Measurements from ENCODE around the gene MN1.
"Not testable (repeated sequence)": the region's sequence is repeated elsewhere in the genome, so short reads cannot be mapped to it uniquely, and the experiment has no call there.

The MN1 gene

GRCh38 chr22:27761665-27762064 lies 39.9 kb downstream of the MN1 start:
- no peak for DNase-seq (ENCODE audit: low read depth)

GRCh38 chr22:27761000-27761399 lies 40.6 kb downstream of the MN1 start:
- no peak for DNase-seq (ENCODE audit: low read depth)

- no peak for DNase-seq (ENCODE audit: low read depth)
These were observed 41.1 kb downstream of the MN1 start for GRCh38 chr22:27760474-27760873.

GRCh38 chr22:27757928-27758525 lies 43.5 kb downstream of the MN1 start:
- DNase-seq (ENCODE audit: low read depth): no peak

GRCh38 chr22:27756212-27756660 lies 45.3 kb downstream of the MN1 start:
- DNase-seq (ENCODE audit: low read depth): no peak

GRCh38 chr22:27755521-27756211 lies 45.9 kb downstream of the MN1 start:
- no peak for DNase-seq (ENCODE audit: low read depth)

- DNase-seq (ENCODE audit: low read depth): no peak
These were observed 46.6 kb downstream of the MN1 start for GRCh38 chr22:27754888-27755480.

- DNase-seq (ENCODE audit: low read depth): no peak
These were observed 47.2 kb downstream of the MN1 start for GRCh38 chr22:27754247-27754887.

- no peak for DNase-seq (ENCODE audit: low read depth)
These were observed 48.8 kb downstream of the MN1 start for GRCh38 chr22:27752771-27753170.

- no peak for DNase-seq (ENCODE audit: low read depth)
These were observed 49.4 kb downstream of the MN1 start for GRCh38 chr22:27752141-27752540.

GRCh38 chr22:27751277-27752070 lies 50.1 kb downstream of the MN1 start:
- no peak for DNase-seq (ENCODE audit: low read depth)

GRCh38 chr22:27750584-27751265 lies 50.8 kb downstream of the MN1 start:
- DNase-seq (ENCODE audit: low read depth): no peak

- no peak for DNase-seq (ENCODE audit: low read depth)
These were observed 51.8 kb downstream of the MN1 start for GRCh38 chr22:27749597-27750225.

GRCh38 chr22:27748751-27749191 lies 52.8 kb downstream of the MN1 start:
- DNase-seq (ENCODE audit: low read depth): no peak

- no peak for DNase-seq (ENCODE audit: low read depth)
These were observed 53.2 kb downstream of the MN1 start for GRCh38 chr22:27748349-27748748.

- no peak for DNase-seq (ENCODE audit: low read depth)
These were observed 53.9 kb downstream of the MN1 start for GRCh38 chr22:27747396-27748221.

GRCh38 chr22:27746918-27747317 lies 54.6 kb downstream of the MN1 start:
- DNase-seq (ENCODE audit: low read depth): no peak

GRCh38 chr22:27745809-27746208 lies 55.7 kb downstream of the MN1 start:
- no peak for DNase-seq (ENCODE audit: low read depth)

- no peak for DNase-seq (ENCODE audit: low read depth)
These were observed 56.4 kb downstream of the MN1 start for GRCh38 chr22:27745154-27745553.

GRCh38 chr22:27744078-27744477 lies 57.5 kb downstream of the MN1 start:
- not testable (repeated sequence) for DNase-seq (ENCODE audit: low read depth)

Data from activated T-cell treated with anti-CD3 and anti-CD28 coated beads for 1 hour (primary cell).